HG03521 (cell line): ENCODE data around the gene NFATC2.

ENCODE experiments used
- ATAC-seq: cut with Tn5 transposase; IDR thresholded peaks from one replicate; pipeline ENCODE4 v1.9.1; 2021; ENCODE audit warnings: mild to moderate bottlenecking, moderate library complexity; ENCODE audit not compliant: unreplicated experiment

NFATC2 gene

GRCh38 chr20:51420805-51421204 is 121.7 kb downstream of the NFATC2 start:
- no peak for ATAC-seq

DNA sequence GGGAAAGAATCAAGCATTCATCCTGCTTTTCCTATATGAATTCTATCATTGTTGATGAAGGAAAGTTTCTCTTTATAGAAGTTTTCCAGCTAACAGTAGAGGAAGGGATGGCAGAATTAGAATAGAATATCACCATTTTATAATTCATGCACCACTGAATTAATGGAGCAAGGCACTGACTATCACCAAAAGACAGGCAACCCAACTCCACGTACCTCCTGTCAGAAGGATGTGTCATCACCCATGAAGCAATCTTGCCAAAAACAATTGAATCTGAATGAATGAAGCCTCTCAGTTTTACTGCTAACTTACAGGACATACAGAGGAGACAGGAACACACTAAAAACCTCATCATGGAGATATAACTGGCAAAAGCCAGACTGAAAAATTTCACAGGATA is 122.4 kb downstream of the NFATC2 start:
- ATAC-seq, result no peak

DNA sequence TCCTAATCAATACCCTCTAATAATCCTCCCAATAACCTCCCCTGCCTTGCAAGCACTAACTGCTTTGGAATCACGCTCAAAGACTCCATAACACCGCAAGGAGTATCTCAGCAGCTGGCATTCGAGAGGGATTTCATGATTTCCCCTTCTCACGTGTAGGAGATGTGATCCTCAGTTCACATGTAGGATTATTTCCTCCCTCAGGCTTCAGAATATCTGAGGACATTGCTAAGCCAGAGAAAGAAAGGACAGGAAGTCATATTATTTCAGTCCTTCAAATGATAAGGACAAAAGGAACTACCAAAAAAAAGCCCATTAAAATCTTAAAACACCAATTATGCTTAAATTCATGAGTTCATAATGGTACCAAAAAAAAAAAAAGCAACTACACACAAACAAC is 122.9 kb downstream of the NFATC2 start:
- no peak for ATAC-seq

- ATAC-seq, result no peak
These were observed 123.3 kb downstream of the NFATC2 start for GRCh38 chr20:51419231-51419630.

- ATAC-seq, result no peak
These were observed 124.4 kb downstream of the NFATC2 start for GRCh38 chr20:51418137-51418529.

- ATAC-seq, result no peak
These were observed 125.0 kb downstream of the NFATC2 start for GRCh38 chr20:51417250-51418136.

- no peak for ATAC-seq
These were observed 125.8 kb downstream of the NFATC2 start for GRCh38 chr20:51416532-51417249.

DNA sequence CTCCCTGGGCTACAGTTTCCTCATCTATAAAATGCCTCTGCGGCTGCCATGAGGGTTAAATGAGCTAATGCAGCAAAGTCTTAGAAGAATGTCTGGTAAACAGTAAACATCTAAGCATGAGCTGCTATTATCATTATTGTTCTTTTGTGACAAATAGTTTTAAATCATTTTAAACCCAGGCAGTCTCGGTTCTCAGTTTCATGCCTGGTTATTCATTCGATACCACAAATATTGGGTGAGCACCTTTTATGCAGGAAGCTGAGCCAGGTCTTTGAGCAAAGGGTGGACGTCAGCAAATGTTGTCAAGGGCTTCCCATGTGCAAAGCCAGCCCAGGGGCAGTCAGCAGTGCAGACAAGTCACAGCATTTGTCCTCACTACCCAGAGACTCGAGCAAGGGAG is 128.7 kb downstream of the NFATC2 start:
- no peak for ATAC-seq

DNA sequence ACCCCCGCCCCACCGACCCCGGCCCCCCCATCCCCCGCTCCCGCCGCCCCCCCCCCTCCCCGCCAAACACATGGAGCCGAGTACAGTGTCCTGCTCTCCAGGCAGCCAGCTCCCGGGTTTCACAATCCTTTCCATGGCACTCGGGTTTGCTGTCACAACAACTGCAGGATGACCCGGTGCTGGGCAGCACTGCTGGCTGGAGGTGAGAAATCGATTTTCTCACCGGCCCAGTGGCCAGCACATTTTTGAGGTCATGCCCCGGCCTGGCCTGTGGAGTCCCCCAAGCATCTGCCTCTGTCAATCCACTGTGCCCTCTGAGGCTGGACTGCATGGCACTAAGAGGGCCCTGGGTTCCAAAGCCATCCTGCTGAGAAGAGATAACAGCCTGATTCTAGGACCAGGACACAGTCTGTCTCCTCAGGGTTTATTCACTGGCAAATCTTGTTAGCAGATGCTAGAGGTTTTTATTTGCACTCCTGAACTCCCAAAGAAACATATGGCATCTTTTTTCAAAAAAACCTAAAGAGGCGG is 129.5 kb downstream of the NFATC2 start:
- ATAC-seq, result no peak

- no peak for ATAC-seq
These were observed 130.1 kb downstream of the NFATC2 start for GRCh38 chr20:51412333-51412871.

DNA sequence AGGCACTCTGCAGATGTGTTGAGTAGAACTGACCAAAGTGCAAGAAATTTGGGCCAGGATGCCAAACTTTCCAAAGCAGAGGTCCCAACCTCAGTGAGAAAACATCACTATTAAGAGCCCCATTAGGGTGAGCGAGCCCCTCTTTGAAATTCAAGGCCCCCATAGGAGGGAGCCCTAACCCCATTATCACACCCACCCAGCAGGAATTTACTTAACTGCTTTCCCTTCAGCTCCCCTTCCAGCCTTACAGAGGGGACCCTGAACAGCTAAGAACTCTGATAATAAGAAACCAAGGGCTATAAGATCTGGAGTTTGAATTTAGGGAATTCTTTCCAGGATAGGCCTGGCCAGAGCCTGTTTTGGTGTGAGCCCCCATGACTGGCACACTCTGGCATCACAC is 130.6 kb downstream of the NFATC2 start:
- no peak for ATAC-seq

GRCh38 chr20:51410586-51411325 is 131.8 kb downstream of the NFATC2 start:
- no peak for ATAC-seq

DNA sequence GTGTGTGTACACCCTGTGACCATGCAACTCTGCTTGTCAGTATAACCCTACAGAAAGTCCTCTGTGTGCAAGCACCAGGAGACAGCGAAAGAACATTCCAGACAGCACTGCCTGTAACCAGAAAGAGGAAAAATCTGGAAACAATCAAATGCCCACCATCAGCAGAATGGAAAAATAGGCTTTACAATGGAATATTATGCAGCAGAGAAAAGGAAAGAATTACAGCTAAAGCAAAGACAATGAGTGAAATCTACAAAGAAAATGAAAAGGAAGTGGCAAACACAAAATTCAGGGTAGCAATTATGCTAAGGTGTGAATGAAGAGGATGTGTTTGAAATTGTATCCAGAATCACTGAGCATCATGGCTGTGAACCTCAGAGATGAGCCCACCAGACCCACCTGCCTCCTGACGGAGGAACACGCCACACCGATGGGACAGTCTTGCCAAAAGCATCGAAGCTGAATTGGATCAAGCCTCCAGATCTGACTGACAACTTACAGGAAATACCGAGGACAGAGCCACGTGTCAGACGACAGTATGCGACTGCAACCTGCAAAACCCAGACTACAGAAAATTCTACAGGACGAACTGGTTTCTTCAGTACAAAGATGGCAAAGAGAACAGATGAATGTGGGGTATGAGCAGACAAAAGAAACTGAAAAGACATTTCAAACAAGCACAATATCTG is 133.2 kb downstream of the NFATC2 start:
- ATAC-seq, result no peak

DNA sequence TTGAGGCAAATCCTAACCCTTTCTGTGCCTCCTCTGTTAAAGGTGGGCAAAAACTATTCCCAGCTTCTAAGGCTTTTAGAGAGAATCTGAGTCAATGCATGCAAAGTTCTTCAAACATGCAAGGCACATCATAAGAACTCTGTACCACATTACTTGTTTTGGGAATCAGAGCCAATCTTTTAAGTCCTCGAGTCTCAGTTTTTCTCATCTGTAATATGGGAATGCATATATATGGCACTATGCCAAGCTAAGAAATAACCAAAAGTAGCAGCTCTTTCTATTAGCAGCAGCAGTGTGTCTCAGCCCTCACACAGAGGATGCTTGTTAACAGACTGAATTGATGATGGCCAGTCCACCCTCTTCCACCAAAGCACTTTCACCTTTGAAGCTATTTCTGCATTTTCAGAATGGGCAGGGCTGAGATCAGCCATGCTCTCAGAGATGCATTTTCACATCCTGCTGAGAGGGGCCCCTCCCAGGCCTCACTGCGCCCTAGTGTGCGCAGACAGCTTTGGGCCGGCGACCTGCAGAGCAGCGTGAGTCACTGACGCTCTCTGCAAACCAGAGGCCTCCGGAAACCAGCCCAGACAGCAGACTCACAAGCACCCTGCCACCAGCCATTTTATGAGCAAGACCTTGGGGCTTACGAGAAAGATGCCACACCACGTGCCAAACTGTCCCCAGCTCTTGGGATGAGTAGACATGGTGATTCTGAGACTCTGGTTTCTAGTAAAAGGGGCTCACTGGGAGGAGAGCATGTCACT is 138.0 kb downstream of the NFATC2 start:
- peak; percentile 80 for ATAC-seq

GRCh38 chr20:51403466-51404220 is 138.9 kb downstream of the NFATC2 start:
- no peak for ATAC-seq

GRCh38 chr20:51402201-51402600 is 140.3 kb downstream of the NFATC2 start:
- ATAC-seq, result no peak

- no peak for ATAC-seq
These were observed 141.0 kb downstream of the NFATC2 start for GRCh38 chr20:51401496-51401895.

GRCh38 chr20:51400051-51400926 is 142.2 kb downstream of the NFATC2 start:
- ATAC-seq, result peak; percentile 64
